Loucy (cell line): ENCODE measurements around the gene SH3PXD2B.

ENCODE experiments used
- EZH2phosphoT487 ChIP-seq: fragments of 200-600 bp; IDR thresholded peaks from 2 replicates; pipeline ENCODE4 v1.6.1; 2018; ENCODE audit warnings: antibody characterized with exemption, mild to moderate bottlenecking, moderate library complexity, borderline replicate concordance
- TF ChIP-seq, protein P1 (sequence below): fragments of 200-600 bp; sonication (generic); conservative IDR thresholded peaks from 2 replicates; pipeline ENCODE4 v1.5.1; 2014; ENCODE audit warnings: mild to moderate bottlenecking, antibody characterized with exemption, low read length

DNA sequence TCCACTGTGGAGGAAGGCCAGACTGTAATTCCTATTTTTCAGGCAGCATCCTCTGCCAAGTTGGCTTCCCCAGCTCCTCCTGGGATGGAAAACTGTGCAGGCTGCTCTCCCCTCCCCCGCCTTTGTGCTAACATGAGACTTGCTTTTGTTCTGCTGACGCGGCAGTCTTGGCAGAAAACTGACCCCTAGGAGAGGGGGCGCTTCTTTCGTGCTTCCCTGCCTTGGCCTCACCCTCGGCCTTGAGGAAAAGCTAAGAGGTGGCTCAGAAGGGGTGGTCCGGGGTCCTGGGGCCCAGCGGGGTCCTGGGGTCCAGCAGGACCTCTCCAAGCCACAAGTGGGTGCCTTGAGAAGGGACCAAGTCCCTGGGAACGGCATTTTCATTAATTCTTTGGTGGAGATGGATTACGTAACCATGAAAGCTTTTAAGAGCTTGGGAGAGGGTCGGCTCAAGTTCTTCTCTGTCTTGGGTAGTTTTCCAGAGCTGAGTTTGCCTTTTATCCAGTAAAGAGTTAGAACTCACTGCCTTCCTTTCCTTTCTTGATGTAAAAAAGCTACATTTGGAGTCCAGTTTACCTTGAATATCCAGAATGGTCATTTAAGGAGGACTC, 51.0 kb downstream of the SH3PXD2B start:
- TF ChIP-seq, protein P1, sequence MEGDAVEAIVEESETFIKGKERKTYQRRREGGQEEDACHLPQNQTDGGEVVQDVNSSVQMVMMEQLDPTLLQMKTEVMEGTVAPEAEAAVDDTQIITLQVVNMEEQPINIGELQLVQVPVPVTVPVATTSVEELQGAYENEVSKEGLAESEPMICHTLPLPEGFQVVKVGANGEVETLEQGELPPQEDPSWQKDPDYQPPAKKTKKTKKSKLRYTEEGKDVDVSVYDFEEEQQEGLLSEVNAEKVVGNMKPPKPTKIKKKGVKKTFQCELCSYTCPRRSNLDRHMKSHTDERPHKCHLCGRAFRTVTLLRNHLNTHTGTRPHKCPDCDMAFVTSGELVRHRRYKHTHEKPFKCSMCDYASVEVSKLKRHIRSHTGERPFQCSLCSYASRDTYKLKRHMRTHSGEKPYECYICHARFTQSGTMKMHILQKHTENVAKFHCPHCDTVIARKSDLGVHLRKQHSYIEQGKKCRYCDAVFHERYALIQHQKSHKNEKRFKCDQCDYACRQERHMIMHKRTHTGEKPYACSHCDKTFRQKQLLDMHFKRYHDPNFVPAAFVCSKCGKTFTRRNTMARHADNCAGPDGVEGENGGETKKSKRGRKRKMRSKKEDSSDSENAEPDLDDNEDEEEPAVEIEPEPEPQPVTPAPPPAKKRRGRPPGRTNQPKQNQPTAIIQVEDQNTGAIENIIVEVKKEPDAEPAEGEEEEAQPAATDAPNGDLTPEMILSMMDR = no peak
- TF ChIP-seq EZH2phosphoT487 = no peak
